ENCODE results near the gene GOT1.

Gene GOT1

GRCh38 chr10:99450624-99451498 lies 20.4 kb upstream of the GOT1 start:
- H3K4me3 ChIP-seq (ENCODE audit: low read depth, low read length) = no peak overlapping the region
- DNase-seq (ENCODE audit: low read depth) = no peak
- no peak for TF ChIP-seq CTCF (IDR thresholded peaks at IDR 0.05; ENCODE audit: low read depth, low read length, missing control alignments)

DNA sequence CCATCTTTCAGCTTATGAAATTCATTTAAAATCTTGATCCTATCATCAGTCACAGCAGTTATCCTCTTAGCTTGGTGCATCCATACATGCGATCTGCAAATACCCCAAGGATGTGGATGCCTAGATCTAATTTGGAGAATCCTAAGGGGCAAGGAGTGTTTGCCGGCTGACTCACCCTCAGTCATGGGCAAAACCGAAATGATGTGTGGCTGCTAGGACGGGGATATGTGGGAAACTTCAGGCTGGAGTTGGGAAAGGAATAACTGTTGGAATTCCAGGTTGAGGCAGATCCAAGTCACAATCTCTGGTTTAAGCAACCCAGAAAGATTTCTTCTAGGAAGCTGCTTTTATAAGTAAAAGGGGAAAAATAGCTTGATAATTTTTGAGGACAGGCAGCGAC lies 19.7 kb upstream of the GOT1 start:
- H3K4me3 ChIP-seq (ENCODE audit: low read depth, low read length) = no peak overlapping the region
- TF ChIP-seq CTCF (IDR thresholded peaks at IDR 0.05; ENCODE audit: low read depth, low read length, missing control alignments) = no peak
- no peak for DNase-seq (ENCODE audit: low read depth)

DNA sequence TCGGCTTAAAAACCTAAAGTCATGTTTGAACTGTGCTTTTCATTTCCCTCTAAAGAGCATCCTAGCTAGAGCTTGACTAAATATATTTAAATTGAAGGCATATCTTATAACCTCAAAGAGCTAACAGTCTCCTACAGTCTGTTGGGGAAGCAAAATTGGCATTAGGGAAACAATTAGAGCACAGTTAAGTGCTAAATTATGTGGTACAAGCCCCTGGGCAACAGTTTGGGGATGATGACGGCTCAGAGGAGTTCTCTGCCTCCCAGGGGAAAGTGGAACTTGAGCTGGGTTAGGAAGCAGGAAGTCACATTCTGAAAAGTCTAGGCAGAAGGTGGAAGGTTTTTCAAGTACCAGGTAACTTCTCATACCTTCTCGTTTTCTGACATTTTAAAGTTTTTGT lies 18.6 kb upstream of the GOT1 start:
- H3K4me3 ChIP-seq (ENCODE audit: low read depth, low read length) = no peak overlapping the region
- DNase-seq (ENCODE audit: low read depth) = no peak
- TF ChIP-seq CTCF (IDR thresholded peaks at IDR 0.05; ENCODE audit: low read depth, low read length, missing control alignments) = no peak

DNA sequence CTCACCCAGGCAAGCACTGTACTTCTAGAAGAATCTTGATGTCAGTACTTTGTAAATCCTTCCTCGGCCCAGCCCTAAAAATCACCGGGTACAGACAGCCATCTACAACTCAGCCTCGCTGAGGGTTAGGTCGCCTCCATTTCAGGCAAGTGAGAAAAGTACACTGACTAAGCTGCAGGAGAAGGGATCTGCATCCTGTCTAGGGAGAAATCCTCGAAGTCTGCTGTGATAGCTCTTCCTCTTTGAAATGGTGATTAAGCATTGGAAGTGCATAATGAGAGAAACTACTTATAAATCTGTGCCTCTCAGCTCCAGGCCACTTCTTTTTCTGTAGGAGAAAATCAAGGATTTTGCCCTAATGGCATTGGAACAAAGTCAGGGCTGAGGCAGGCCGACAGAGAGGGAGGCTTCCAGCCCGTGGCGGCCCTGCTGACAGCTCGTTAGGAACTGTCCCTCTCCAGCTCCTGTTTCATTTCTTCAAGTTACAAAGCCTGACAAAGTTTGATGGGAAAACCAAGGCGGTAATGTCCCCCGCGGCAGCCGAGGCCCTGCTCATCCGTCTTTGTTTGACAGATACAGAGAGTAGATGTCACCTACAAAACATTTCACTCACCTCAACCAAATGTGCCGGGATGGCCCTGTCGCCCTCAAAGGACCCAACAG lies 14.1 kb upstream of the GOT1 start:
- DNase-seq (ENCODE audit: low read depth) = no peak
- TF ChIP-seq CTCF (IDR thresholded peaks at IDR 0.05; ENCODE audit: low read depth, low read length, missing control alignments) = no peak
- no peak overlapping the region for H3K4me3 ChIP-seq (ENCODE audit: low read depth, low read length)

GRCh38 chr10:99443500-99443899 lies 13.1 kb upstream of the GOT1 start:
- no peak for DNase-seq (ENCODE audit: low read depth)
- no peak for TF ChIP-seq CTCF (IDR thresholded peaks at IDR 0.05; ENCODE audit: low read depth, low read length, missing control alignments)
- no peak overlapping the region for H3K4me3 ChIP-seq (ENCODE audit: low read depth, low read length)

DNA sequence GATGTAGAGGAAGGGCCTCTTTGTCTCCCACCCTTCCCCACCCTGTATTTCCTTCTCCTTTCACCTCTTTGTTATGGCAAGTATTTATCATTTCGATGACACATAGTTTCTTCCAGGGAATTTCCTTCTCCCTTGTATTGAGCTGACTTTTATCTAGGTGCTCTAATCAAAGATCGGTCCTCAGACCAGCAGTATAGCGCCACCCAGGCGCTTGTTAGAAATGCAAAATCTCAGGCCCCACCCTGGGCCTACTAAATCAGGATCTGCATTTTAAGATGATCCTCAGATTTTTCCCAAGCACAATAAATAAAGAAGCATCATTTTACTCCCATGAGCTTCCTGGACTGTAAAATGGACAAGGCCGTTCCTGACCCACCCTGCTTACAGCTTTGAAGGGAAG lies 12.0 kb upstream of the GOT1 start:
- H3K4me3 ChIP-seq (ENCODE audit: low read depth, low read length) = no peak overlapping the region
- TF ChIP-seq CTCF (IDR thresholded peaks at IDR 0.05; ENCODE audit: low read depth, low read length, missing control alignments) = no peak
- no peak for DNase-seq (ENCODE audit: low read depth)

Measured in GM12864 (cell line).